CD4-positive, alpha-beta T cell treated with Interleukin-17A for 4 hours (primary cell): ENCODE measurements around the gene SLC6A13.
A peak's percentile ranks its signal among the peaks of the same experiment; 100 is the strongest.
"Not testable (repeated sequence)": the region's sequence is repeated elsewhere in the genome, so short reads cannot be mapped to it uniquely, and the experiment has no call there.

Experiments used
- DNase-seq: peaks from one replicate; pipeline ENCODE4 v3.0.0-alpha.2; 2020; ENCODE audit warnings: mixed read lengths

The SLC6A13 gene

DNA sequence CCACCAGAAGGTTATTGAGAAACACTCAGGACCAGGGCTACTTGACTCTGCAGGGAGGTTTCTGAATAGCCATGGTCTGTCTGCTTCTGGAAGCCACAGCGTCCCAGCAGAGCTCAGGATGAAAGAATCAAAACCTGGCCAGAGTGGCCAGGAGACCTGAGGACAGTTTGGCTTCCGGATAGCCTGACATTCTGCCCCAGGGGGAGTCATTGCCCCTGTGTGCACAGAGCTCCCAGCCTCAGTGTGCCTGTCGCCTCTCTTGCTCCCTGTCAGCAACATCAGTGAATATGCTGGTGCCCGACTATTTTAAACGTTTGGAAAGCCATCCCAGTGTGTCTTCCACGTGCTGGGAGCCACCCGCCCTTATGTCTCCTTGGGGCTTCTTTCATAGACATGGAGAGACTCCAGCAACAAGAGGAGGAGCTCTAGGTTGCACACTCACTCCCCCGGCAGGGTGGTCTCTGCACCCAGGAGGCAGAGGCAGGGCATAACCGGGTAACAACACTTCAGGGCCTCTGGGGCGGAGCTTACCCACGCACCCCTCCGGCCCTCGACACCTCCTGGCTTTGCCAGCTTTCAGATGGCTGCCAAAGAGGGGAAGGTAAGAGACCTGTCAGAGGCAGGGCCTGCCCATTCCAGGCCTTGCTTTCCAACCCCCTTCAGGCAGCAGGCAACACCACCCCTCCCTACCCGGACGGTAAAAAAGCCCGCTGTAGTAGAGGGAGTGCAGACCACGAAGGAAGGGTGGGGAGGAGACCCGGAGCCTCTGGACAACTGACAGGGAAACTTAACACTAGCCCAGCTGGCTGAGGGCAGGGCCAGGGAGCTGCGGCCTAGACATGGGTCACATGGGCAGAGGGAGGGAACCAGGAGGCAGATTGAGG is 29.7 kb downstream of the SLC6A13 start:
- no peak for DNase-seq

- no peak for DNase-seq
Measured at GRCh38 chr12:230925-231671, 31.5 kb downstream of the SLC6A13 start.

DNA sequence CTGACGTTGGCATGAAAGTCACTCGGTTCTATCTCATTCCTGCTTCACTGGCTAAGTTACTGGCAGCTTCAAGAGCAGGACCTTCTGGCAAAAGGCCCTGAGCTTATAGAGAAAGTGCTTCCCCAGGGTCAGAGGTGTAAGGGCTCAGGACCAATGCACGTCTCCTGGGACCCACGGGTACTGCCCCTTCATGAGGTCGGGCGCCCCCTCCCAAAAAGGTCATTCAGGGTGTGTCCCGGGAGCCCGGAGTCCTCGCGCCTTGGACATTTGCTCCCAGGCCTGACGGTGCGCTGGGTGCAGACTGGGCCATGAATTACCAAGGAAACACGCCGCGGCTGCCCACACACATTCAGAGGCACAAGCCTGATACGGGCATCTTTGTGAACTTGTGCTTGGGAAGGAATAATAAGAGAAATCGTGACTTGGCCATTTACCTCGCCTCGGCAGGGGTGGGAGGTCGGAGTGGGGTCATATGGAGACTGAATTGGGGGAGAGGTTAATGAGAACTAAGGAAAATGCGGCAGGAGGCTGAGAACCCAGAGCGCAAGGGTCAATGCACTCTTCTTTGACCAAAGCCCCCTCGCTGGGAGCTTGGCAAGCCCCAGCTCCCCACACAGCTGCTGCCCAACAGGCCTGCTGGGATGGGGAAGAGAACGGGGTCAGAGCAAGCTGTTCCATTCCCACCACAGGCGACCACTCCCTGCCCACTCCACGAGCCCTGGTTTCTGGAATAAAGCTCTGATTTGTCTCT is 33.0 kb downstream of the SLC6A13 start:
- no peak for DNase-seq

DNA sequence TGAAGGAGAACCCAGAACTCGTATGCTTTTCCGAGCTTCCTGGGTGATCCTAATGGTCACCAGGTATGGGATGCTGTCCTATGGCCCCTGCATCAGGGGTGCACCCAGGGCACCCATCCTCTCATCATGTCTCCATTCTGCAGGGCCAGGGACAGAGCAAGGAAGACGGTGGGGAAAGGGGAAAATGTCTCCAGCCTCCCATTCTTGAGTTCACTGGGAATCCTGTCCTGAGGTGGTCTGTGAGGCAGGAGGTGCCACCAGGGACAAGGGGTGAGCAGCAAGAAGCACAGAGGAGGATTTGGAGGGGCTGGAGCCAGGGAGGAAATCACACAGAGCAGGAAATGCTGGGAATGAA is 33.8 kb downstream of the SLC6A13 start:
- no peak for DNase-seq

DNA sequence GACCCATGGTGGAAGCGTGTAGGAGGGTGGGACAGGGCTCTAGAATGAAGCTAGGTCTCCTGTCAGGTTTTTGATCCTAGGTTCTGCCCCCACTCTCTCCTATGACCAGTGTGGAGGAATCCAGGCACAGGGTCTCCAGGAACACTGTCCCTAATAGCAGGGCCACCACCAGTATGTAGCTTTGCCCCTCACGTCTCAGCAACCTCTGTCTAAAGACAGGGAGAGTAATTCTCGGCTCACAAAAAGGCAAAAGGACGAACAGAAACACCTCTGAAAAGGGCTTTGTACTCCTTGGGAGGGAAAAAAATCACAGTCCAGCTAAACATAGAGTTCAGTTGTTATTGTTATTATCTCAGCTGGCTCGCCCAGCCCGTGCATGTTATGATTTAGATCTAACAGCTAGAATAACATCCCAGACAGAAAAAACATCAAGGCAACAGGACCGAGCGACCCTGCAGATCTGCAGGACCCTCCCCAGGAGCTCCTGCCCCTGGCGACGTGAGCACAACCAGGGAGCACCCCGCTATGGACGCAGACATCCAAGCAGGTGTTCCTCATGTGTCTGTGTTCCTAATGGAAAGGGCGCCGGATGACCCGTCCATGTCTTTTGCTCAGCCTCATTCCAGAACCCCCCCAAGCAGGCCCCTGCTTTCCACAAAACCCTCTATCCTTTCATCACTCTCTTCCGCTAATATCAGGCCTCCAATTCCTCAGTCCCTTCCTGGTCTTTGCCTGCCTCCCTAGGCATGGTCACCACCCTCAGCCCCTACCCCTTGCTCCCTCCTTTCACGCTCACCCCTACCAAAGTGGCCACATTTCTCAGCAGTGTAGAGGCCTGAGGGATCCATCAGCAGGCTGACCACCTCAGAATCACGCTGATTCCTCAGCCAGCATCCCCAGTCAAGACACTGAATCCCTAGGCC is 34.5 kb downstream of the SLC6A13 start:
- no peak for DNase-seq

- no peak for DNase-seq
Measured at GRCh38 chr12:227286-227915, 35.2 kb downstream of the SLC6A13 start.

DNA sequence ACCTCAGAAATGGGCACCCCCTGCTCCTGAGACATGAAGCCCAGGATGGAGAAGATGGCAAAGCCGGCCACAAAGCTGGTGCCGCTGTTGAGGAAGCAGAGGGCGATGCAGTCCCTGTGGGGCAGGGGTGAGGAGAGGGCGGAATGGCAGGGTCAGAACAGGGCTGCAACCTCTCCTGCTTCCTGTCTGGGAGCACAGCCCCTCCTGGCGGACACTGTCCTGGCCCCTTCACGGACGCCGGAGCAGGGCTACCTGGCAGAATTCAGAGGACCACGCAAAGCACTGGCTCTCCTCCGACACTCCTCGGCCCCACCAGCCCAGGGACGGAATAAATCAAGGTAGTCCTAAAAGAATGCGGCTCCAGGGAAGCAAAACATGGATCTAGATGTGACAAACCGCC is 36.2 kb downstream of the SLC6A13 start:
- DNase-seq = no peak

DNA sequence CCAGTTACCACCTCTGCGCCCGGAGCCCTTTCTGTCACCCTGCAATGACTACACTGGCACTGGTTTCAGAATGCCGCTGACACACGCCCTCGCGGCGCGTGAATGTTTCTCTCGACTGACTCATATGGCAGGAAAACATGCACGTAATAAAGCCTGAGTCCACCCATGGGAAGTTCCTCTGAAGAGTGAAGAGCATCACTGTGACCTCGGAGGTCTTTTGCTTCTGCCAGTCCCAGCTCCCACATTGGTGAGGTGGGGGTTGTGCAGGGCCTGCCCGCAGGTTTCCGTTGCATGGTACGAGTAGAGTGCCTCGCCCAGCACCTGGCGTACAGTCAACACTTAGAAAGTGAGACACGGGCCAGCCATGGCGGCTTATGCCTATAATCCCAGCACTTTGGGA is 37.6 kb downstream of the SLC6A13 start:
- DNase-seq = no peak

DNA sequence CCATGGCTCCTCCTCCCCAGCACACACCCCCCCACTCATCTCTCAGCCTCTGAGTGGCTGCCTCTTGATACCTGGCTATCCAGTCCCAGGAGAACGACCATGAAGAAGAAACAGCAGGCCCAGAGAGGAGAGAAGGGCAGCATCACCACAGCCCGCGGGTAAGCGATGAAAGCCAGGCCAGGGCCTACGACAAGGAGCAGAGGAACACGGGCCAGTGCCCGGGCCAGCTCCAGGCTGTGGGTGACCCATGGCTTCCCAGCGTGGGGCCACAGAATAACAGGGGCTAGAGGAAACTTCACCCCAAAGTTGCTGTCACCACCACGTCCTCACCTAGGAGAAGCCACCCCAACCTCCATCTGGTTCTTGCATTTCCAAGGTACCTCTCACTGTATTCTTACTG is 38.3 kb downstream of the SLC6A13 start:
- DNase-seq = no peak

GRCh38 chr12:223841-224240 is 38.8 kb downstream of the SLC6A13 start:
- DNase-seq = no peak

DNA sequence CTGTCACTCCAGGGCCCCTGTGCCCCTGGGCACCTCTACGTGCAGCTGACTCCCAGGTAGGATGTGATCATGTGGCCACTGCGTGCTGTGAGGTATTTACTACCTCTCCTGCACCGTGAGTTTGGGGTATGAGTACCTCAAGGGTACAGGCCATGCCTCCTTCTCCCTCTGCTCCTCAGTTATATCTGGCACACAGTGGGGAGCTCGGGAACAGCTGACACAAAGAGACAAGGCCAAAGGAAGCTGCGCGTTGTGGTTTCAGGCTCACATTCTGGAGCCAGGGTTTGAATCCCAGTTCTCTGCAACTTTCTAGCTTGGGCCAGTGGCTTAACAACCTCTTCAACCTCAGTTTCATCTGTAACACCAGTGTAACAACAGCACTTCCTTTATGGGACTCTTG is 40.9 kb downstream of the SLC6A13 start:
- DNase-seq = no peak

GRCh38 chr12:220946-221550 is 41.6 kb downstream of the SLC6A13 start:
- no peak for DNase-seq

DNA sequence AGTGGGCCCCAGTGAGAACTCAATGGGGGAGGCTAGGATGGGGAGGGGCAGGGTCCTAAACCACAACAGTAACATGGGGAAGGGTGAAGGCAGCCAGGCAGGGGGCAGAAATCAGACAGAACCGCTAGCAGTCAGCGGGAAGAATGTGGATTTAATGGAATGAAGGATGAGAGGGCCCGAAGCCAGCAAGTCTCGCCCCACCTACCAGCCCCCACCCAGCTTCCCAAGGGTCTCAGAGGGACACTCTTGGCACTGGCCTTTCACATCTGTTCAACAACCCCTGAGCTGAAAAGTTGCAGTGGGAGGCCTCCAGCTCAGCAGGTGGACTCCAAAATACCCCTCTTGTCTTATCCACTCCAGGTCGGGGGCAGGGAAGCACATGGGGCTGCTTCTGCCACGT is 42.1 kb downstream of the SLC6A13 start:
- no peak for DNase-seq

- peak; percentile 26 for DNase-seq
Measured at GRCh38 chr12:219891-220352, 42.7 kb downstream of the SLC6A13 start.

GRCh38 chr12:218728-219590 is 43.7 kb downstream of the SLC6A13 start:
- no peak for DNase-seq

- DNase-seq = no peak
Measured at GRCh38 chr12:218221-218620, 44.4 kb downstream of the SLC6A13 start.

DNA sequence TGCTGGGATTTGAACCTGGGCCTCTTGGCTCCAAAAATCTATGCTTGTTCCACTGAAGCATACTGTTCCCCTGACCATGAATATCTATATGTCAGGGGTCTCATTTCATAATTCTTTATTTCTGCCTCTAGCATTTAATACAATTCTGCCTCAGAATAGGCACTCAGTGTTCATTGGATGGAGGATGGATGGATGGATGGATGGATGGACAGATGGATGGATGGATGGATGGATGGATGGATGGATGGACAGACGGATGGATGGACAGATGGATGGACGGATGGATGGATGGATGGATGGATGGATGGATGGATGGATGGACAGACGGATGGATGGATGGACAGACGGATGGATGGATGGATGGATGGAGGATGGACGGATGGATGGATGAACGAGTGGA is 45.6 kb downstream of the SLC6A13 start:
- DNase-seq = not testable (repeated sequence)

DNA sequence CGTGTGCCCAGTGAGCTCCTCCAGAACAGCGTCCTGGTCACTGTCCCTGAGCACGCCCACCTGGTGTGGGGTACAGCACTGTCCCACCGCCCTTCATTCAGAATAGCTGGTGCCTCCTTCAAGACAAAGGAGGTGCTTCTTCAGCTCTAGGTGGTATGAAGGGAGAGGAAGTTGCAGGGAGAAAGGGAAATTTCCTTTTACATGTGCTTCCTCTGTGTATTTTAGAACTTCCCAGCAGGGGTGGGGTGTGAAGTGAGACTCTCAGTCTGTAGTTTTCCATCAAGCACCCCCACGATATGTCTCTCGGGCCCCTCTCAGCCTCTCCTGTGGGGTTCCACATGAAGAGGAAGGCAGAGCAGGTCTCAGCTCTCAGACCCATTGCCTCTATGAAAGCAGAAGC is 47.5 kb downstream of the SLC6A13 start:
- DNase-seq = no peak

DNA sequence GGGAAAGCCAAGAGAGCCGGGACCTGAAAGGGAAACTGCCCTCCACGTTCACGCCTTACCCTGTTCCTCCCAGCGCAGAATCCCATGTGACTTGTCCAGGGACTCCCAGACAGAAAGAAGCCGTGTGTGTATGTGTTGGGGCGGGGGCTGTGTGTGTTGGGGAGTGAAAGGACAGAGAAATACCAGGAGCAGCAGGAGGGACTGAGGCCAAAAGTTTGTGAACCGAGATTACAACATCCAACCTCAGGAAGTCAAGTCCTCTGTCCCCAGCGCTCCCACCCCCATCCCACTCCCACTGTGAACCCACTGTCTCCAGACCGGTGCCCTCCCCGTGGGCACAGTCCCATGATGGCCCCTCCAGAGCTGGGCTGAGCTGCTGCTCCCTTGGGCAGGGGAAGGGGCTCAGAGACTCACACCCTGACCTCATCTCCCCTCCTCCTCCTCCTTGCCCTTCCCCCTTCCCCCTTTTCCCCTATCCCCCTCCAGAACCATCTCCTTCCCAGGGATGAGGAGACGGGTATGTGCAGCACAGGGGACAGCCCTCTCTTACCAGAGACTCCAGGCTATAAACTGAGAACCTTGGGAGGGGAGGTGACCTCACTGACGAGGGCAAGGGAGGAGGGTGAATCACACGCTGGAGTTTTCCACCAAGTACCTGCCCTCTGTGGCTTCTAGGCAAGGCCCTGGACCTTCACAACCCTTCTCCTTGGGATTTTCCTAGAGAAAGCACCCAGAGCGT is 48.5 kb downstream of the SLC6A13 start, which contains the start of gene SLC6A12:
SLC6A12 (minus strand) TSS at position 155 of the 739 bp plus-strand sequence. CDS start 4,171 bp downstream, outside the sequence.
- no peak for DNase-seq
